WTC11 (cell line): ENCODE data around the gene HSD11B1L. TPM values are rescaled to one million over a fixed set of nuclear protein-coding genes. Genes with fewer than 3 reads are reported as not detected.

Experiments
- ATAC-seq: fragments of 200-7000 bp; cut with Tn5 transposase; 2 replicates; pipeline ENCODE4 v1.10.0; 2021; ENCODE audit warnings: mild to moderate bottlenecking, moderate library complexity
- CTCF ChIA-PET: fragments of 300-600 bp; sonication (Branson Sonifier 250); formaldehyde crosslinking; loops from one replicate; lab custom pipeline; 2021; ENCODE audit warnings: antibody characterized with exemption; lab: Charles Lee
- POLR2A ChIA-PET: fragments of 350-600 bp; sonication (Branson Sonifier 250); formaldehyde crosslinking; loops from one replicate; lab custom pipeline; 2021; ENCODE audit warnings: antibody characterized with exemption; lab: Charles Lee
- DNase-seq: peaks from one replicate; pipeline ENCODE4 v3.0.0; 2021; ENCODE audit warnings: low spot score
- H3K27ac Mint-ChIP-seq: 2 replicates; pipeline ENCODE4 v1.8.0; 2021; ENCODE audit warnings: mixed read lengths
- H3K27me3 Mint-ChIP-seq: 2 replicates; pipeline ENCODE4 v1.8.0; 2021; ENCODE audit warnings: low read depth, mild to moderate bottlenecking, moderate library complexity, mixed read lengths
- H3K36me3 Mint-ChIP-seq: 2 replicates; pipeline ENCODE4 v1.8.0; 2021; ENCODE audit warnings: mixed read lengths
- H3K4me1 Mint-ChIP-seq: 2 replicates; pipeline ENCODE4 v1.8.0; 2022; ENCODE audit warnings: mixed read lengths
- H3K4me3 Mint-ChIP-seq: 2 replicates; pipeline ENCODE4 v1.8.0; 2021; ENCODE audit warnings: mild to moderate bottlenecking, moderate library complexity, mixed read lengths
- H3K9me3 Mint-ChIP-seq: 2 replicates; pipeline ENCODE4 v1.8.0; 2021; ENCODE audit warnings: mixed read lengths
- ATF1 ChIP-seq: sonication (generic); formaldehyde crosslinking; IDR thresholded peaks from 2 replicates; pipeline ENCODE4 v1.8.1; 2023; ENCODE audit warnings: mild to moderate bottlenecking, moderate library complexity, missing genetic modification reagents
- EMX1 ChIP-seq: fragments of 250-450 bp; sonication (Bioruptor Pico); IDR thresholded peaks from 2 replicates; pipeline ENCODE4 v1.8.0; 2021; ENCODE audit warnings: mild to moderate bottlenecking
- ESRRA ChIP-seq: sonication (generic); formaldehyde crosslinking; IDR thresholded peaks from 2 replicates; pipeline ENCODE4 v1.8.1; 2022; ENCODE audit warnings: mild to moderate bottlenecking, missing genetic modification reagents, borderline replicate concordance
- FOXJ3 ChIP-seq: sonication (generic); formaldehyde crosslinking; IDR thresholded peaks from 2 replicates; pipeline ENCODE4 v1.9.0; 2021; ENCODE audit warnings: missing genetic modification reagents, mild to moderate bottlenecking, borderline replicate concordance
- FOXP1 ChIP-seq: sonication (generic); formaldehyde crosslinking; IDR thresholded peaks from 2 replicates; pipeline ENCODE4 v1.8.0; 2022; ENCODE audit warnings: missing genetic modification reagents, mild to moderate bottlenecking, moderate library complexity, borderline replicate concordance
- HMGA2 ChIP-seq: fragments of 250-450 bp; sonication (Bioruptor Pico); IDR thresholded peaks from 2 replicates; pipeline ENCODE4 v1.4.0; 2021; ENCODE audit warnings: mild to moderate bottlenecking, moderate library complexity
- KAT7 ChIP-seq: sonication (generic); formaldehyde crosslinking; IDR thresholded peaks from 2 replicates; pipeline ENCODE4 v1.8.1; 2023; ENCODE audit warnings: missing genetic modification reagents, mild to moderate bottlenecking, borderline replicate concordance
- NFYB ChIP-seq: sonication (generic); formaldehyde crosslinking; conservative IDR thresholded peaks from 2 replicates; pipeline ENCODE4 v1.8.0; 2022; ENCODE audit warnings: low read depth, missing genetic modification reagents
- NR2C2 ChIP-seq: sonication (generic); formaldehyde crosslinking; IDR thresholded peaks from 2 replicates; pipeline ENCODE4 v1.8.0; 2022; ENCODE audit warnings: mild to moderate bottlenecking, missing genetic modification reagents
- RELA ChIP-seq: sonication (generic); formaldehyde crosslinking; IDR thresholded peaks from 2 replicates; pipeline ENCODE4 v1.8.1; 2022; ENCODE audit warnings: missing genetic modification reagents, mild to moderate bottlenecking, borderline replicate concordance
- ZNF232 ChIP-seq: sonication (generic); formaldehyde crosslinking; IDR thresholded peaks from 2 replicates; pipeline ENCODE4 v1.8.0; 2022; ENCODE audit warnings: mild to moderate bottlenecking, missing genetic modification reagents
- ZNF396 ChIP-seq: fragments of 250-450 bp; sonication (Bioruptor Pico); IDR thresholded peaks from 2 replicates; pipeline ENCODE4 v1.8.0; 2021; ENCODE audit warnings: mild to moderate bottlenecking, moderate library complexity, borderline replicate concordance
- total RNA-seq: library from RNA; stranded (reverse); gene quantifications from 3 replicates; pipeline ENCODE4 v1.2.3, GENCODE V29; 2021
- TF ChIP-seq, protein P1 (sequence below): fragments of 200-600 bp; IDR thresholded peaks from 2 replicates; pipeline ENCODE4 v1.8.0; 2022; ENCODE audit warnings: antibody characterized with exemption
- TF ChIP-seq, protein P2 (sequence below): sonication (generic); formaldehyde crosslinking; IDR thresholded peaks from 2 replicates; pipeline ENCODE4 v1.8.1; 2022; ENCODE audit warnings: mild to moderate bottlenecking, missing genetic modification reagents, moderate library complexity, borderline replicate concordance
- TF ChIP-seq, protein P3 (sequence below): fragments of 250-450 bp; sonication (Bioruptor Pico); IDR thresholded peaks from 2 replicates; pipeline ENCODE4 v1.9.0; 2021; ENCODE audit warnings: mild to moderate bottlenecking
- TF ChIP-seq, protein P4 (sequence below): sonication (generic); formaldehyde crosslinking; IDR thresholded peaks from 2 replicates; pipeline ENCODE4 v1.8.1; 2023; ENCODE audit warnings: mild to moderate bottlenecking, missing genetic modification reagents
- TF ChIP-seq, protein P5 (sequence below): sonication (generic); formaldehyde crosslinking; IDR thresholded peaks from 2 replicates; pipeline ENCODE4 v1.8.0; 2022; ENCODE audit warnings: mild to moderate bottlenecking, missing genetic modification reagents
- TF ChIP-seq, protein P6 (sequence below): fragments of 250-450 bp; sonication (Bioruptor Pico); IDR thresholded peaks from 2 replicates; pipeline ENCODE4 v2.1.2; 2022; ENCODE audit warnings: mild to moderate bottlenecking, moderate library complexity
- TF ChIP-seq, protein P7 (sequence below): sonication (generic); formaldehyde crosslinking; IDR thresholded peaks from 2 replicates; pipeline ENCODE4 v1.8.0; 2022; ENCODE audit warnings: mild to moderate bottlenecking, missing genetic modification reagents
- TF ChIP-seq, protein P8 (sequence below): sonication (generic); formaldehyde crosslinking; conservative IDR thresholded peaks from 2 replicates; pipeline ENCODE4 v1.8.1; 2022; ENCODE audit warnings: mild to moderate bottlenecking, missing genetic modification reagents

HSD11B1L gene
- total RNA-seq, 1 experiment from 2014 or later, result 11.8 TPM

DNA sequence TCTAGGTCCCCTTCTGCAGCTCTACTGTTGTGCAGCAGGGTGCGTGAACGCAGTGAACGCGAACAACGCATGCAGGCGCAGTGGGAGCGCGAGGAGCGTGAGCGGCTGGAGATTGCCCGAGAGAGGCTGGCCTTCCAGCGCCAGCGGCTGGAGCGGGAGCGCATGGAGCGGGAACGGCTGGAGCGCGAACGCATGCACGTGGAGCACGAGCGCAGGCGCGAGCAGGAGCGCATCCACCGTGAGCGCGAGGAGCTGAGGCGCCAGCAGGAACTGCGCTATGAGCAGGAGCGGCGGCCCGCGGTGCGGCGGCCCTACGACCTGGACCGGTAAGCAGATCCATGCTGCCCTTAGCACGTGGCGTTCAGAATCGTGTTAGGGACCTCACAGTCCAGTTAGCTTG is 19.3 kb upstream of the HSD11B1L start:
- Mint-ChIP-seq H3K27me3 (no peaks in the 10 kb centered on the region), H3K27ac (0 out of 2 replicates have a peak overlapping the region, but pooled peaks have one; percentile 24), H3K9me3 (no peaks in the 10 kb centered on the region), H3K4me3 (no peak overlapping the region), H3K4me1 (peaks cover 3% of the 10 kb centered on the region; the same call in 1 of the 2 replicates), H3K36me3 (peaks cover 68% of the 10 kb centered on the region)
- TF ChIP-seq, protein P1, sequence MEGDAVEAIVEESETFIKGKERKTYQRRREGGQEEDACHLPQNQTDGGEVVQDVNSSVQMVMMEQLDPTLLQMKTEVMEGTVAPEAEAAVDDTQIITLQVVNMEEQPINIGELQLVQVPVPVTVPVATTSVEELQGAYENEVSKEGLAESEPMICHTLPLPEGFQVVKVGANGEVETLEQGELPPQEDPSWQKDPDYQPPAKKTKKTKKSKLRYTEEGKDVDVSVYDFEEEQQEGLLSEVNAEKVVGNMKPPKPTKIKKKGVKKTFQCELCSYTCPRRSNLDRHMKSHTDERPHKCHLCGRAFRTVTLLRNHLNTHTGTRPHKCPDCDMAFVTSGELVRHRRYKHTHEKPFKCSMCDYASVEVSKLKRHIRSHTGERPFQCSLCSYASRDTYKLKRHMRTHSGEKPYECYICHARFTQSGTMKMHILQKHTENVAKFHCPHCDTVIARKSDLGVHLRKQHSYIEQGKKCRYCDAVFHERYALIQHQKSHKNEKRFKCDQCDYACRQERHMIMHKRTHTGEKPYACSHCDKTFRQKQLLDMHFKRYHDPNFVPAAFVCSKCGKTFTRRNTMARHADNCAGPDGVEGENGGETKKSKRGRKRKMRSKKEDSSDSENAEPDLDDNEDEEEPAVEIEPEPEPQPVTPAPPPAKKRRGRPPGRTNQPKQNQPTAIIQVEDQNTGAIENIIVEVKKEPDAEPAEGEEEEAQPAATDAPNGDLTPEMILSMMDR, result no peak
- TF ChIP-seq, protein P2, sequence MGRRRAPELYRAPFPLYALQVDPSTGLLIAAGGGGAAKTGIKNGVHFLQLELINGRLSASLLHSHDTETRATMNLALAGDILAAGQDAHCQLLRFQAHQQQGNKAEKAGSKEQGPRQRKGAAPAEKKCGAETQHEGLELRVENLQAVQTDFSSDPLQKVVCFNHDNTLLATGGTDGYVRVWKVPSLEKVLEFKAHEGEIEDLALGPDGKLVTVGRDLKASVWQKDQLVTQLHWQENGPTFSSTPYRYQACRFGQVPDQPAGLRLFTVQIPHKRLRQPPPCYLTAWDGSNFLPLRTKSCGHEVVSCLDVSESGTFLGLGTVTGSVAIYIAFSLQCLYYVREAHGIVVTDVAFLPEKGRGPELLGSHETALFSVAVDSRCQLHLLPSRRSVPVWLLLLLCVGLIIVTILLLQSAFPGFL, result no peak
- no peak for TF ChIP-seq FOXJ3
- TF ChIP-seq KAT7 (CRISPR knock-in tag), result no peak
- TF ChIP-seq, protein P3, sequence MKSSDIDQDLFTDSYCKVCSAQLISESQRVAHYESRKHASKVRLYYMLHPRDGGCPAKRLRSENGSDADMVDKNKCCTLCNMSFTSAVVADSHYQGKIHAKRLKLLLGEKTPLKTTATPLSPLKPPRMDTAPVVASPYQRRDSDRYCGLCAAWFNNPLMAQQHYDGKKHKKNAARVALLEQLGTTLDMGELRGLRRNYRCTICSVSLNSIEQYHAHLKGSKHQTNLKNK (CRISPR knock-in tag), result no peak
- no peak for TF ChIP-seq NFYB
- TF ChIP-seq NR2C2 (CRISPR knock-in tag), result no peak
- no peak for TF ChIP-seq ZNF396 (CRISPR knock-in tag)
- TF ChIP-seq ATF1 (CRISPR knock-in tag), result no peak
- TF ChIP-seq, protein P4, sequence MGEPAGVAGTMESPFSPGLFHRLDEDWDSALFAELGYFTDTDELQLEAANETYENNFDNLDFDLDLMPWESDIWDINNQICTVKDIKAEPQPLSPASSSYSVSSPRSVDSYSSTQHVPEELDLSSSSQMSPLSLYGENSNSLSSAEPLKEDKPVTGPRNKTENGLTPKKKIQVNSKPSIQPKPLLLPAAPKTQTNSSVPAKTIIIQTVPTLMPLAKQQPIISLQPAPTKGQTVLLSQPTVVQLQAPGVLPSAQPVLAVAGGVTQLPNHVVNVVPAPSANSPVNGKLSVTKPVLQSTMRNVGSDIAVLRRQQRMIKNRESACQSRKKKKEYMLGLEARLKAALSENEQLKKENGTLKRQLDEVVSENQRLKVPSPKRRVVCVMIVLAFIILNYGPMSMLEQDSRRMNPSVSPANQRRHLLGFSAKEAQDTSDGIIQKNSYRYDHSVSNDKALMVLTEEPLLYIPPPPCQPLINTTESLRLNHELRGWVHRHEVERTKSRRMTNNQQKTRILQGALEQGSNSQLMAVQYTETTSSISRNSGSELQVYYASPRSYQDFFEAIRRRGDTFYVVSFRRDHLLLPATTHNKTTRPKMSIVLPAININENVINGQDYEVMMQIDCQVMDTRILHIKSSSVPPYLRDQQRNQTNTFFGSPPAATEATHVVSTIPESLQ, result no peak
- TF ChIP-seq ESRRA, result no peak
- no peak for TF ChIP-seq EMX1 (CRISPR knock-in tag)
- TF ChIP-seq ZNF232 (CRISPR knock-in tag), result no peak
- TF ChIP-seq, protein P5, sequence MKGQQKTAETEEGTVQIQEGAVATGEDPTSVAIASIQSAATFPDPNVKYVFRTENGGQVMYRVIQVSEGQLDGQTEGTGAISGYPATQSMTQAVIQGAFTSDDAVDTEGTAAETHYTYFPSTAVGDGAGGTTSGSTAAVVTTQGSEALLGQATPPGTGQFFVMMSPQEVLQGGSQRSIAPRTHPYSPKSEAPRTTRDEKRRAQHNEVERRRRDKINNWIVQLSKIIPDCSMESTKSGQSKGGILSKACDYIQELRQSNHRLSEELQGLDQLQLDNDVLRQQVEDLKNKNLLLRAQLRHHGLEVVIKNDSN (CRISPR knock-in tag), result no peak
- TF ChIP-seq, protein P6, sequence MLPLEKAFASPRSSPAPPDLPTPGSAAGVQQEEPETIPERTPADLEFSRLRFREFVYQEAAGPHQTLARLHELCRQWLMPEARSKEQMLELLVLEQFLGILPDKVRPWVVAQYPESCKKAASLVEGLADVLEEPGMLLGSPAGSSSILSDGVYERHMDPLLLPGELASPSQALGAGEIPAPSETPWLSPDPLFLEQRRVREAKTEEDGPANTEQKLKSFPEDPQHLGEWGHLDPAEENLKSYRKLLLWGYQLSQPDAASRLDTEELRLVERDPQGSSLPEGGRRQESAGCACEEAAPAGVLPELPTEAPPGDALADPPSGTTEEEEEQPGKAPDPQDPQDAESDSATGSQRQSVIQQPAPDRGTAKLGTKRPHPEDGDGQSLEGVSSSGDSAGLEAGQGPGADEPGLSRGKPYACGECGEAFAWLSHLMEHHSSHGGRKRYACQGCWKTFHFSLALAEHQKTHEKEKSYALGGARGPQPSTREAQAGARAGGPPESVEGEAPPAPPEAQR (CRISPR knock-in tag), result no peak
- TF ChIP-seq RELA (CRISPR knock-in tag), result no peak
- TF ChIP-seq HMGA2 (CRISPR knock-in tag), result no peak
- TF ChIP-seq, protein P7, sequence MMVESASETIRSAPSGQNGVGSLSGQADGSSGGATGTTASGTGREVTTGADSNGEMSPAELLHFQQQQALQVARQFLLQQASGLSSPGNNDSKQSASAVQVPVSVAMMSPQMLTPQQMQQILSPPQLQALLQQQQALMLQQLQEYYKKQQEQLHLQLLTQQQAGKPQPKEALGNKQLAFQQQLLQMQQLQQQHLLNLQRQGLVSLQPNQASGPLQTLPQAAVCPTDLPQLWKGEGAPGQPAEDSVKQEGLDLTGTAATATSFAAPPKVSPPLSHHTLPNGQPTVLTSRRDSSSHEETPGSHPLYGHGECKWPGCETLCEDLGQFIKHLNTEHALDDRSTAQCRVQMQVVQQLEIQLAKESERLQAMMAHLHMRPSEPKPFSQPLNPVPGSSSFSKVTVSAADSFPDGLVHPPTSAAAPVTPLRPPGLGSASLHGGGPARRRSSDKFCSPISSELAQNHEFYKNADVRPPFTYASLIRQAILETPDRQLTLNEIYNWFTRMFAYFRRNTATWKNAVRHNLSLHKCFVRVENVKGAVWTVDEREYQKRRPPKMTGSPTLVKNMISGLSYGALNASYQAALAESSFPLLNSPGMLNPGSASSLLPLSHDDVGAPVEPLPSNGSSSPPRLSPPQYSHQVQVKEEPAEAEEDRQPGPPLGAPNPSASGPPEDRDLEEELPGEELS (CRISPR knock-in tag), result no peak
- TF ChIP-seq, protein P8, sequence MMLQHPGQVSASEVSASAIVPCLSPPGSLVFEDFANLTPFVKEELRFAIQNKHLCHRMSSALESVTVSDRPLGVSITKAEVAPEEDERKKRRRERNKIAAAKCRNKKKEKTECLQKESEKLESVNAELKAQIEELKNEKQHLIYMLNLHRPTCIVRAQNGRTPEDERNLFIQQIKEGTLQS (CRISPR knock-in tag), result no peak
- TF ChIP-seq FOXP1 (CRISPR knock-in tag), result no peak
- POLR2A ChIA-PET, result no interaction called here
- CTCF ChIA-PET, result no interaction called here
- ATAC-seq (no peak), DNase-seq (no peak)
